RPMI8226 (cell line): ENCODE results near the gene TOPORS.

Experiments
- DNase-seq: peaks from one replicate; pipeline ENCODE4 v3.0.0-alpha.2; 2015

The TOPORS gene

GRCh38 chr9:32500768-32501167 is 51.6 kb downstream of the TOPORS start:
- DNase-seq: no peak

DNA sequence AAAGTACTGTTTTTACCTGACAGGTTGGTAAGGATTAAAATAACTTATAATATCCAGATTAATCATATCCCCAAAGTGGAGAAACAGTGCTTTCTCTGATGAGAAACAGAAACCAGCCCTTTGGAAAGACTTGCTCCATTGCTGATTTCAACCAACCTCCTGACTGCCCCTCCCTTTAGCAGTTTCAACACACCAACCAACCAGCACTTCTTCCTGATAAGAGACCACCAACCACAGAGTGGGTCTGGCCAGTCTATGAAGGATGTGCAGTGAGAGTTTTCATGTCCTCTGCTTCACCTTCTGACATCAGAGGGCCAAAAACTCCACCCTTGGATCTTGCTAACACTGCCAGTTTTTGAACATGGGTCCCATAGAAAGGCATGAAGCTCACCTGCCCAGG is 54.5 kb downstream of the TOPORS start:
- DNase-seq: no peak

DNA sequence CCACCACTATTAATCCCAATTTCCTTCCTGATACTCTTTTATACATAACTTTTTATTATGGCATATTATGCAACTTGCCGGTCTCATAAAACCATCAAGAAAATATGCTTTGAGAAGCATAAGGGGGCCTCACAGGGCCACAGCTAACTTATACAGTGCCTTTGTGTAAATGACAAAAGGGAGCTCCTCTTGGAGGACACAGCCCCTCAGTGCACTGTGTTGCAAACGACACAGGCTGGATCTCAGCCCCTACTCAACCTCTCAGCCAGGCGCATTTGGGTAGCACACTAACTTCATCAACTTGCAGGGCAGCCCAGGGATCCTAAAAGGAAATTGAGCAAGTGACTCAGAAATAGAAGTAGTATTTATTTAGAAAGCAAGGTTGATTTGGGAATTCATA is 61.8 kb downstream of the TOPORS start:
- DNase-seq: no peak
